SK-N-MC (cell line): ENCODE measurements around the gene TNIK.

Experiments
- EZH2 ChIP-seq: fragments of 200-600 bp; sonication (generic); IDR thresholded peaks from one replicate; pipeline ENCODE4 v1.6.1; 2017; ENCODE audit warnings: antibody characterized with exemption
- POLR2AphosphoS5 ChIP-seq: IDR thresholded peaks from 2 replicates; pipeline ENCODE4 v1.6.1; 2012; ENCODE audit warnings: mild to moderate bottlenecking, low read depth, low read length, borderline replicate concordance

GRCh38 chr3:171251835-171252234 lies 208.4 kb downstream of the TNIK start:
- TF ChIP-seq EZH2 (no peak), POLR2AphosphoS5 (no peak)
